Measurements from ENCODE around the gene DRC3. TPM values are rescaled to one million over a fixed set of nuclear protein-coding genes. Genes with fewer than 3 reads are reported as not detected.
"Not testable (repeated sequence)": the region's sequence is repeated elsewhere in the genome, so short reads cannot be mapped to it uniquely, and the experiment has no call there.

DRC3 gene
- polyA plus RNA-seq, 1 donor from 2014 or later, result 1.9 TPM

DNA sequence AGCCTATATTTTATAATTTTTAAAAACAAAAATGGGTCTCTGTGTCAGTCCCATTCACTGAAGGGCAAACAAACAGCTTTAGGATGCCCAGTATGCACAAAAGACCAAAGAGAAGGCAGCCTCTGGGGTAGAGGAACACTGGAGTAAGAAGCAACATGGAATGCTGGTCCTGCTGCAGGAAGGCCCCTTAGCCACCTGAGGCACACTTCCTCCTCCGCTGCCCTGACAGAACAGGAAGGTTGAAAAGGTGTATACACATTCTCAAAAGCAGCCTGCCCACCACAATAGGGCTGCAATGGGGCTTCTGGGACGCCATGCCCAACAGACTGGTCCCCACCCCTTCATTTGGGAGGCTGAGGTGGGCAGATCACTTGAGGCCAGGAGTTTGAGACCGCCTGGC lies 20.0 kb upstream of the DRC3 start:
- Histone ChIP-seq H4K20me1 (ENCODE audit: insufficient read depth) (no peaks in the 10 kb centered on the region), H3K79me2 (replicated peaks; ENCODE audit: insufficient read depth, low read length) (peaks cover 14% of the 10 kb centered on the region), H3K4me2 (ENCODE audit: low read length) (no peak overlapping the region), H3K27ac (ENCODE audit: low read length) (no peak overlapping the region), H3K27me3 (ENCODE audit: insufficient read depth, low read depth, low read length) (no peaks in the 10 kb centered on the region), H3K9ac (ENCODE audit: low read length) (no peak overlapping the region), H3K4me3 (ENCODE audit: low read length) (no peak overlapping the region), H3K9me2 (ENCODE audit: insufficient read depth, low read length) (no peaks in the 10 kb centered on the region), H3K36me3 (ENCODE audit: insufficient read depth, low read length) (no peaks in the 10 kb centered on the region), H3K9me3 (ENCODE audit: low read length) (no peaks in the 10 kb centered on the region), H3F3A (ENCODE audit: insufficient read depth, low read length, poor library complexity, severe bottlenecking) (no peaks in the 10 kb centered on the region), H2AFZ (ENCODE audit: low read depth, low read length) (no peak overlapping the region)
- TF ChIP-seq TAF1 (IDR thresholded peaks at IDR 0.05; ENCODE audit: low read depth) (no peak), POLR2AphosphoS5 (IDR thresholded peaks at IDR 0.05) (no peak), MXI1 (conservative IDR thresholded peaks at IDR 0.05; ENCODE audit: poor library complexity, severe bottlenecking) (no peak), EP300 (conservative IDR thresholded peaks at IDR 0.05; ENCODE audit: poor library complexity, severe bottlenecking) (no peak), RAD21 (conservative IDR thresholded peaks at IDR 0.05) (no peak), EZH2 (IDR thresholded peaks at IDR 0.05; ENCODE audit: borderline replicate concordance, insufficient read depth, low read length, poor library complexity, severe bottlenecking) (no peak), SMC3 (conservative IDR thresholded peaks at IDR 0.05; ENCODE audit: poor library complexity) (no peak)
- TF ChIP-seq, protein P1, sequence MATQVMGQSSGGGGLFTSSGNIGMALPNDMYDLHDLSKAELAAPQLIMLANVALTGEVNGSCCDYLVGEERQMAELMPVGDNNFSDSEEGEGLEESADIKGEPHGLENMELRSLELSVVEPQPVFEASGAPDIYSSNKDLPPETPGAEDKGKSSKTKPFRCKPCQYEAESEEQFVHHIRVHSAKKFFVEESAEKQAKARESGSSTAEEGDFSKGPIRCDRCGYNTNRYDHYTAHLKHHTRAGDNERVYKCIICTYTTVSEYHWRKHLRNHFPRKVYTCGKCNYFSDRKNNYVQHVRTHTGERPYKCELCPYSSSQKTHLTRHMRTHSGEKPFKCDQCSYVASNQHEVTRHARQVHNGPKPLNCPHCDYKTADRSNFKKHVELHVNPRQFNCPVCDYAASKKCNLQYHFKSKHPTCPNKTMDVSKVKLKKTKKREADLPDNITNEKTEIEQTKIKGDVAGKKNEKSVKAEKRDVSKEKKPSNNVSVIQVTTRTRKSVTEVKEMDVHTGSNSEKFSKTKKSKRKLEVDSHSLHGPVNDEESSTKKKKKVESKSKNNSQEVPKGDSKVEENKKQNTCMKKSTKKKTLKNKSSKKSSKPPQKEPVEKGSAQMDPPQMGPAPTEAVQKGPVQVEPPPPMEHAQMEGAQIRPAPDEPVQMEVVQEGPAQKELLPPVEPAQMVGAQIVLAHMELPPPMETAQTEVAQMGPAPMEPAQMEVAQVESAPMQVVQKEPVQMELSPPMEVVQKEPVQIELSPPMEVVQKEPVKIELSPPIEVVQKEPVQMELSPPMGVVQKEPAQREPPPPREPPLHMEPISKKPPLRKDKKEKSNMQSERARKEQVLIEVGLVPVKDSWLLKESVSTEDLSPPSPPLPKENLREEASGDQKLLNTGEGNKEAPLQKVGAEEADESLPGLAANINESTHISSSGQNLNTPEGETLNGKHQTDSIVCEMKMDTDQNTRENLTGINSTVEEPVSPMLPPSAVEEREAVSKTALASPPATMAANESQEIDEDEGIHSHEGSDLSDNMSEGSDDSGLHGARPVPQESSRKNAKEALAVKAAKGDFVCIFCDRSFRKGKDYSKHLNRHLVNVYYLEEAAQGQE (IDR thresholded peaks at IDR 0.05; ENCODE audit: borderline replicate concordance), result no peak
- TF ChIP-seq, protein P2, sequence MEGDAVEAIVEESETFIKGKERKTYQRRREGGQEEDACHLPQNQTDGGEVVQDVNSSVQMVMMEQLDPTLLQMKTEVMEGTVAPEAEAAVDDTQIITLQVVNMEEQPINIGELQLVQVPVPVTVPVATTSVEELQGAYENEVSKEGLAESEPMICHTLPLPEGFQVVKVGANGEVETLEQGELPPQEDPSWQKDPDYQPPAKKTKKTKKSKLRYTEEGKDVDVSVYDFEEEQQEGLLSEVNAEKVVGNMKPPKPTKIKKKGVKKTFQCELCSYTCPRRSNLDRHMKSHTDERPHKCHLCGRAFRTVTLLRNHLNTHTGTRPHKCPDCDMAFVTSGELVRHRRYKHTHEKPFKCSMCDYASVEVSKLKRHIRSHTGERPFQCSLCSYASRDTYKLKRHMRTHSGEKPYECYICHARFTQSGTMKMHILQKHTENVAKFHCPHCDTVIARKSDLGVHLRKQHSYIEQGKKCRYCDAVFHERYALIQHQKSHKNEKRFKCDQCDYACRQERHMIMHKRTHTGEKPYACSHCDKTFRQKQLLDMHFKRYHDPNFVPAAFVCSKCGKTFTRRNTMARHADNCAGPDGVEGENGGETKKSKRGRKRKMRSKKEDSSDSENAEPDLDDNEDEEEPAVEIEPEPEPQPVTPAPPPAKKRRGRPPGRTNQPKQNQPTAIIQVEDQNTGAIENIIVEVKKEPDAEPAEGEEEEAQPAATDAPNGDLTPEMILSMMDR (IDR thresholded peaks at IDR 0.05; ENCODE audit: poor library complexity, severe bottlenecking), result no peak

DNA sequence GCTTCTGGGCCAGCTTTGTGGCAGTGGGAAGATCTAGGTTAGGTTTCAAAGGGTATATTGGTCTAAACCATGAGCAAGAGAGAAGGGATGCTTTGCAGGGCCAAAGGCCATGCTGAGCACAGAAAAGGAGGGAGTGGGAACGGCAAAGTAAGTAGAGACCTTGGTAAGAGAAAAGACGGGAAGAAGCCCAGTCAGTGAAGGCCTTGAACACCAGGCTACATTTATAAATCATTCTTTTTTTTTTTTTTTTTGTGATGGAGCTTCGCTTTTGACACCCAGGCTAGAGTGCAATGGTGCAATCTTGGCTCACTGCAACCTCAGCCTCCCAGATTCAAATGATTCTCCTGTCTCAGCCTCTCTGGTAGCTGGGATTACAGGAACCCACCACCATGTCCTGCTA lies 18.6 kb upstream of the DRC3 start:
- Histone ChIP-seq H3K79me2 (replicated peaks; ENCODE audit: insufficient read depth, low read length) (peaks cover 20% of the 10 kb centered on the region), H3K9ac (ENCODE audit: low read length) (no peak overlapping the region), H3K9me2 (ENCODE audit: insufficient read depth, low read length) (no peaks in the 10 kb centered on the region), H3K27me3 (ENCODE audit: insufficient read depth, low read depth, low read length) (no peaks in the 10 kb centered on the region), H3K4me3 (ENCODE audit: low read length) (no peak overlapping the region), H3K36me3 (ENCODE audit: insufficient read depth, low read length) (no peaks in the 10 kb centered on the region), H4K20me1 (ENCODE audit: insufficient read depth) (no peaks in the 10 kb centered on the region), H3K27ac (ENCODE audit: low read length) (no peak overlapping the region), H3K4me2 (ENCODE audit: low read length) (no peak overlapping the region), H3F3A (ENCODE audit: insufficient read depth, low read length, poor library complexity, severe bottlenecking) (no peaks in the 10 kb centered on the region), H2AFZ (ENCODE audit: low read depth, low read length) (no peak overlapping the region), H3K9me3 (ENCODE audit: low read length) (no peaks in the 10 kb centered on the region)
- TF ChIP-seq POLR2AphosphoS5 (IDR thresholded peaks at IDR 0.05) (no peak), EP300 (conservative IDR thresholded peaks at IDR 0.05; ENCODE audit: poor library complexity, severe bottlenecking) (no peak), MXI1 (conservative IDR thresholded peaks at IDR 0.05; ENCODE audit: poor library complexity, severe bottlenecking) (no peak), RAD21 (conservative IDR thresholded peaks at IDR 0.05) (no peak)

DNA sequence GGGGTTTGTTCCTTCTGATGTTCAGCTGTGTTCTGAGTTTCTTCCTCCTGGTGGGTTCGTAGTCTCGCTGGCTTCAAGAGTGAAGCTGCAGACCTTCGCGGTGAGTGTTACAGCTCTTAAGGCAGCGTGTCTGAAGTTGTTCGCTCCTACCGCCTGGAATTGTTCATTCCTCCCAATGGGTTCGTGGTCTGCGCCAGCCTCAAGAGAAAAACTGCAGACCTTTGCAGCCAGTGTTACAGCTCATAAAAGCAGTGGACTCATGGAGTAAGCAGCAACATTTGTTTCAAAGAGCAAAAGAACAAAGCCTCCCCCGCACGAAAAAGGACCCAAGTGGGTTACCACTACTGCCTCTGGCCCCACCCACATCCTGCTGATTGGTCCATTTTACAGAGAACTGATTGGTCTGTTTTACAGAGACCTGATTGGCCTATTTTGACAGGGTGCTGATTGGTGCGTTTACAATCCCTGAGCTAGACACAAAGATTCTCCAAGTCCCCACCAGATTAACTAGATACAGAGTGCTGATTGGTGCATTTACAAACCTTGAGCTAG lies 16.8 kb upstream of the DRC3 start:
- not testable (repeated sequence) for H3K4me3 ChIP-seq (ENCODE audit: low read length); H3K27ac ChIP-seq (ENCODE audit: low read length); H3K9me2 ChIP-seq (ENCODE audit: insufficient read depth, low read length); H3K9me3 ChIP-seq (ENCODE audit: low read length); H3K27me3 ChIP-seq (ENCODE audit: insufficient read depth, low read depth, low read length); H3K4me2 ChIP-seq (ENCODE audit: low read length); H3K36me3 ChIP-seq (ENCODE audit: insufficient read depth, low read length); H3K9ac ChIP-seq (ENCODE audit: low read length); H2AFZ ChIP-seq (ENCODE audit: low read depth, low read length); H3F3A ChIP-seq (ENCODE audit: insufficient read depth, low read length, poor library complexity, severe bottlenecking); H4K20me1 ChIP-seq (ENCODE audit: insufficient read depth)
- peaks cover 20% of the 10 kb centered on the region for H3K79me2 ChIP-seq (replicated peaks; ENCODE audit: insufficient read depth, low read length)

All from neural cell (in vitro differentiated cells).